D341Med (cell line): ENCODE data around the gene UPK1A.
"Not testable (repeated sequence)": the region's sequence is repeated elsewhere in the genome, so short reads cannot be mapped to it uniquely, and the experiment has no call there.

Experiments
- DNase-seq: peaks from one replicate; pipeline ENCODE4 v3.0.0; 2012; ENCODE audit warnings: low spot score

The UPK1A gene

GRCh38 chr19:35718345-35719041 lies 52.2 kb downstream of the UPK1A start:
- peak; percentile 64 for DNase-seq

- no peak for DNase-seq
Observed at GRCh38 chr19:35719402-35720162, 53.3 kb downstream of the UPK1A start.

- no peak for DNase-seq
Observed at GRCh38 chr19:35720163-35720524, 53.8 kb downstream of the UPK1A start.

- DNase-seq, result no peak
Observed at GRCh38 chr19:35720648-35721047, 54.3 kb downstream of the UPK1A start.

- DNase-seq, result no peak
Observed at GRCh38 chr19:35721374-35721773, 55.1 kb downstream of the UPK1A start.

- DNase-seq, result no peak
Observed at GRCh38 chr19:35722461-35722860, 56.1 kb downstream of the UPK1A start.

- no peak for DNase-seq
Observed at GRCh38 chr19:35722897-35723296, 56.6 kb downstream of the UPK1A start.

- no peak for DNase-seq
Observed at GRCh38 chr19:35723671-35724070, 57.4 kb downstream of the UPK1A start.

- not testable (repeated sequence) for DNase-seq
Observed at GRCh38 chr19:35724132-35724531, 57.8 kb downstream of the UPK1A start.

- no peak for DNase-seq
Observed at GRCh38 chr19:35724560-35724959, 58.2 kb downstream of the UPK1A start.

- DNase-seq, result no peak
Observed at GRCh38 chr19:35725216-35725861, 59.0 kb downstream of the UPK1A start.

GRCh38 chr19:35727053-35727955 lies 61.0 kb downstream of the UPK1A start:
- no peak for DNase-seq
